ENCODE measurements around the gene FAM9B. TPM values are rescaled to one million over a fixed set of nuclear protein-coding genes. Genes with fewer than 3 reads are reported as not detected.

Gene FAM9B
- total RNA-seq, 1 donor from 2014 or later, result not detected

Other genes with a start within 250 kb of the FAM9B start
- not detected for gene FAM9A, start 232.7 kb downstream of the FAM9B start, total RNA-seq